HepG2 (cell line): ENCODE data around the gene AHNAK. TPM values are rescaled to one million over a fixed set of nuclear protein-coding genes. Genes with fewer than 3 reads are reported as not detected.
A peak's percentile ranks its signal among the peaks of the same experiment; 100 is the strongest.

Experiments used
- ATF4 ChIP-seq, 2 experiments: fragments of 450-650 bp in 1 of 2; sonication (generic) in 1 of 2; formaldehyde crosslinking; IDR thresholded peaks; 2 replicates each; pipeline versions ENCODE4 v1.5.0 to v1.8.0; 2020 to 2022; ENCODE audit warnings: mild to moderate bottlenecking in 1 of 2, missing genetic modification reagents in 1 of 2
- ATM ChIP-seq: fragments of 450-650 bp; IDR thresholded peaks from 2 replicates; pipeline ENCODE4 v1.7.1; 2017; ENCODE audit warnings: mild to moderate bottlenecking, borderline replicate concordance
- ZBTB25 ChIP-seq: IDR thresholded peaks from 2 replicates; pipeline ENCODE4 v1.6.1; 2018; ENCODE audit warnings: missing genetic modification reagents
- ZNF574 ChIP-seq: sonication (generic); formaldehyde crosslinking; IDR thresholded peaks from 2 replicates; pipeline ENCODE4 v1.4.0; 2020; ENCODE audit warnings: missing genetic modification reagents
- ZNF629 ChIP-seq: sonication (generic); formaldehyde crosslinking; conservative IDR thresholded peaks from 2 replicates; pipeline ENCODE4 v1.5.0; 2020; ENCODE audit warnings: missing genetic modification reagents
- polyA plus RNA-seq, 8 experiments: library from polyadenylated mRNA; depleted of rRNA in 3 of 8; stranded (reverse) in 7 of 8; unstranded in 1 of 8; fragments of >200 nt; fragmentation: Illumina TruSeq in 4 of 8; extraction: Trizol in 4 of 8; gene quantifications; 2 replicates each; pipeline versions ENCODE4 v1.2.1 to v1.2.3, GENCODE V29; 2011 to 2016; ENCODE audit warnings: low read depth in 4 of 8, missing spikeins in 1 of 8, mixed read lengths in 1 of 8; ENCODE audit not compliant: insufficient read depth in 1 of 8
- total RNA-seq, 5 experiments: library from RNA; depleted of rRNA; stranded (reverse); fragments of >200 nt; fragmentation: Illumina TruSeq; extraction: Trizol; gene quantifications; 2 replicates each; pipeline ENCODE4 v1.2.3, GENCODE V29; 2016; ENCODE audit warnings: low read depth in 1 of 5

Gene AHNAK
- total and polyA plus RNA-seq, 2 of the 13 experiments (the other 11 are each of a cell fraction or from before 2014, with no cell fraction given) = 23.4 to 25.0 TPM

GRCh38 chr11:62548545-62549335, 2.1 kb upstream of the AHNAK start (continued):
- TF ChIP-seq ZNF574 (CRISPR knock-in tag) = peak; percentile 26; the same call in 1 of the 2 replicates
- TF ChIP-seq ZNF629 (CRISPR knock-in tag) = no peak
- no peak for TF ChIP-seq ZBTB25 (CRISPR knock-in tag)
- no peak for TF ChIP-seq ATM
- TF ChIP-seq ATF4 (CRISPR knock-in tag; IDR thresholded peaks at IDR 0.05) = no peak
